Tibial nerve (tissue), 4 donors: Measurements from ENCODE around the gene TUBB8.

ENCODE experiments used
- EP300 ChIP-seq, 2 donors: sonication (generic); formaldehyde crosslinking; IDR thresholded peaks; one replicate each; pipeline ENCODE4 v1.6.1; 2017; ENCODE audit warnings: antibody characterized with exemption in 2 of 2, mild to moderate bottlenecking in 1 of 2
- TF ChIP-seq, protein P1 (sequence below), 5 experiments: fragments of 200-600 bp in 3 of 5; fragments of 450-650 bp in 2 of 5; sonication (generic) in 3 of 5; IDR thresholded peaks; one replicate each; pipeline ENCODE4 v1.5.1; 2016 to 2019; ENCODE audit warnings: antibody characterized with exemption in 5 of 5, mild to moderate bottlenecking in 3 of 5, moderate library complexity in 2 of 5

DNA sequence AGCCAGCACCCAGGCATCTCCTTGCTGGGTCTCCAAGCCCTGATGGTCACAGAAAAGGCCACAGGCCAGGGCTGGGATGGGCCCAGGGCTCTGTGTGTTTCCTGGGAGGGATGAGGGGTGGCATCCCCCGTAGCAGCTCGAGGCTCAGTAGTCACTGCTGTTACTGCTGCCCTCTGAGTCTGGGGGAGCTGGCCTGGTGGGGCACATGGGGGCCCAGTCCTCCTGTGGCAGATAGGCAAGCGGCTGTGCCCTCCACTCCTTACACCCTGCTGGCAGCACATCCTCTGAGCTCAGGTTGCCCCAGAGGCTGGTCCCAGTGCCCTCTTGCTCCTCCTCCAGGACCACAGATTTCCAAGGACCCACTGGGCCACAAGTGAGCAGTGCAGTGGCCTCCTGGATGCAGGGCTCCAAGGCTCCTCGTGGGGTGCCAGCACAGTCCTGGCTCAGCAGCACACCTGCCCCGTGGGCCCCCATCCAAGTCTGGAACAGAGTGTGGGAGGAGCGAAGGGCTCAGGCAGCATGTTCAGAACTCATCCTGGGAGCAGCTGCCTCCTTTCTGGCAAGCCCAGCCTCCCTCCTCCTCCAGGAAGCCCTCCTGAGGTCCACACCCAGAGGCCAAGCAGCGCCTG, 31.5 kb upstream of the TUBB8 start:
- TF ChIP-seq EP300 (IDR thresholded peaks at IDR 0.05): no peak
- TF ChIP-seq, protein P1, sequence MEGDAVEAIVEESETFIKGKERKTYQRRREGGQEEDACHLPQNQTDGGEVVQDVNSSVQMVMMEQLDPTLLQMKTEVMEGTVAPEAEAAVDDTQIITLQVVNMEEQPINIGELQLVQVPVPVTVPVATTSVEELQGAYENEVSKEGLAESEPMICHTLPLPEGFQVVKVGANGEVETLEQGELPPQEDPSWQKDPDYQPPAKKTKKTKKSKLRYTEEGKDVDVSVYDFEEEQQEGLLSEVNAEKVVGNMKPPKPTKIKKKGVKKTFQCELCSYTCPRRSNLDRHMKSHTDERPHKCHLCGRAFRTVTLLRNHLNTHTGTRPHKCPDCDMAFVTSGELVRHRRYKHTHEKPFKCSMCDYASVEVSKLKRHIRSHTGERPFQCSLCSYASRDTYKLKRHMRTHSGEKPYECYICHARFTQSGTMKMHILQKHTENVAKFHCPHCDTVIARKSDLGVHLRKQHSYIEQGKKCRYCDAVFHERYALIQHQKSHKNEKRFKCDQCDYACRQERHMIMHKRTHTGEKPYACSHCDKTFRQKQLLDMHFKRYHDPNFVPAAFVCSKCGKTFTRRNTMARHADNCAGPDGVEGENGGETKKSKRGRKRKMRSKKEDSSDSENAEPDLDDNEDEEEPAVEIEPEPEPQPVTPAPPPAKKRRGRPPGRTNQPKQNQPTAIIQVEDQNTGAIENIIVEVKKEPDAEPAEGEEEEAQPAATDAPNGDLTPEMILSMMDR (IDR thresholded peaks at IDR 0.05): no peak
